Activated T-helper 9 cell treated with anti-CD3 and anti-CD28 coated beads, Interleukin-2, amount 50 U/mL, for 16 hours (primary cell): ENCODE results near the gene RNF40.
"Not testable (repeated sequence)": the region's sequence is repeated elsewhere in the genome, so short reads cannot be mapped to it uniquely, and the experiment has no call there.

Experiments
- DNase-seq: peaks from one replicate; pipeline ENCODE4 v3.0.0-alpha.2; 2020; ENCODE audit warnings: low read depth

The RNF40 gene

GRCh38 chr16:30782486-30783279, 20.6 kb downstream of the RNF40 start:
- DNase-seq = no peak

GRCh38 chr16:30783280-30784109, 21.4 kb downstream of the RNF40 start:
- DNase-seq = no peak

- no peak for DNase-seq
Measured at GRCh38 chr16:30784215-30784614, 22.1 kb downstream of the RNF40 start.

- no peak for DNase-seq
Measured at GRCh38 chr16:30785126-30786106, 23.3 kb downstream of the RNF40 start.

GRCh38 chr16:30786115-30786935, 24.2 kb downstream of the RNF40 start:
- no peak for DNase-seq

- no peak for DNase-seq
Measured at GRCh38 chr16:30786936-30787612, 25.0 kb downstream of the RNF40 start, which contains the start of gene ZNF629. ZNF629 (minus strand) TSS chr16:30787205; CDS start chr16:30784482, 2,723 bp downstream.

GRCh38 chr16:30787613-30788378, 25.7 kb downstream of the RNF40 start:
- no peak for DNase-seq

- DNase-seq = no peak
Measured at GRCh38 chr16:30793508-30794069, 31.5 kb downstream of the RNF40 start.

GRCh38 chr16:30794634-30795033, 32.5 kb downstream of the RNF40 start:
- no peak for DNase-seq

- DNase-seq = no peak
Measured at GRCh38 chr16:30797670-30798309, 35.7 kb downstream of the RNF40 start.

- DNase-seq = no peak
Measured at GRCh38 chr16:30802936-30803335, 40.8 kb downstream of the RNF40 start.

- no peak for DNase-seq
Measured at GRCh38 chr16:30805056-30805369, 42.9 kb downstream of the RNF40 start.

- DNase-seq = peak; percentile 49
Measured at GRCh38 chr16:30805370-30806169, 43.4 kb downstream of the RNF40 start.

- no peak for DNase-seq
Measured at GRCh38 chr16:30808146-30808545, 46.0 kb downstream of the RNF40 start.

- DNase-seq = not testable (repeated sequence)
Measured at GRCh38 chr16:30808890-30809426, 46.8 kb downstream of the RNF40 start.

- DNase-seq = not testable (repeated sequence)
Measured at GRCh38 chr16:30809675-30810074, 47.6 kb downstream of the RNF40 start.

- DNase-seq = no peak
Measured at GRCh38 chr16:30813821-30814189, 51.7 kb downstream of the RNF40 start.

GRCh38 chr16:30816769-30817168, 54.6 kb downstream of the RNF40 start:
- DNase-seq = no peak
